HEK293 (cell line): ENCODE measurements around the gene TK1.
A peak's percentile ranks its signal among the peaks of the same experiment; 100 is the strongest.
"Not testable (repeated sequence)": the region's sequence is repeated elsewhere in the genome, so short reads cannot be mapped to it uniquely, and the experiment has no call there.

Source experiments
- CTCF ChIA-PET: fragments of 350-600 bp; formaldehyde crosslinking; extraction: SDS; loops from one replicate; lab custom pipeline; 2021; ENCODE audit warnings: antibody characterized with exemption; lab: Yijun Ruan, JAX
- POLR2A ChIA-PET: fragments of 300-600 bp; formaldehyde crosslinking; extraction: SDS; loops from one replicate; lab custom pipeline; 2020; ENCODE audit warnings: antibody characterized with exemption, inconsistent platforms; lab: Yijun Ruan, JAX
- H3K27ac ChIP-seq: fragments of 200-500 bp; sonication (Bioruptor generic); 2 replicates; pipeline ENCODE4 v1.5.1; 2014; ENCODE audit warnings: low read depth, low read length, control low read depth, inconsistent platforms; ENCODE audit errors: extremely low read depth
- H3K36me3 ChIP-seq, 2 experiments: fragments of 200-500 bp in 1 of 2; sonication (Bioruptor generic) in 1 of 2; 1 replicate in 1 of 2; 2 replicates in 1 of 2; pipeline ENCODE4 v1.5.1; 2014 to 2017; ENCODE audit warnings: inconsistent platforms in 2 of 2, low read length in 2 of 2; ENCODE audit not compliant: control insufficient read depth in 2 of 2, insufficient read depth in 1 of 2
- H3K4me1 ChIP-seq: fragments of 200-500 bp; sonication (Bioruptor generic); 2 replicates; pipeline ENCODE4 v1.5.1; 2014; ENCODE audit warnings: mild to moderate bottlenecking, low read length, inconsistent platforms; ENCODE audit not compliant: control insufficient read depth, insufficient read depth
- H3K4me3 ChIP-seq: 2 replicates; pipeline ENCODE4 v1.5.1; 2011; ENCODE audit warnings: low read depth, mild to moderate bottlenecking, control low read depth, low read length, moderate library complexity
- H3K9me3 ChIP-seq: fragments of 200-500 bp; sonication (Bioruptor generic); 2 replicates; pipeline ENCODE4 v1.5.1; 2014; ENCODE audit warnings: low read depth, low read length, inconsistent platforms; ENCODE audit not compliant: control insufficient read depth, insufficient read depth
- GLI4 ChIP-seq: fragments of 450-650 bp; formaldehyde crosslinking; IDR thresholded peaks from 2 replicates; pipeline ENCODE4 v1.5.1; 2016; ENCODE audit warnings: missing biosample characterization, missing genetic modification characterization
- HOXC10 ChIP-seq: sonication (generic); formaldehyde crosslinking; IDR thresholded peaks from 2 replicates; pipeline ENCODE4 v1.8.1; 2023; ENCODE audit warnings: mild to moderate bottlenecking, missing genetic modification reagents
- IKZF3 ChIP-seq: fragments of 450-650 bp; IDR thresholded peaks from 2 replicates; pipeline ENCODE4 v1.5.0; 2018; ENCODE audit warnings: missing biosample characterization, mild to moderate bottlenecking, missing genetic modification characterization, moderate library complexity
- KLF1 ChIP-seq: fragments of 450-650 bp; formaldehyde crosslinking; IDR thresholded peaks from 2 replicates; pipeline ENCODE4 v1.5.1; 2016; ENCODE audit warnings: missing biosample characterization, missing genetic modification characterization
- PRDM4 ChIP-seq: fragments of 450-650 bp; formaldehyde crosslinking; IDR thresholded peaks from 2 replicates; pipeline ENCODE4 v1.5.1; 2017; ENCODE audit warnings: missing biosample characterization, missing genetic modification characterization
- TSHZ1 ChIP-seq: fragments of 450-650 bp; formaldehyde crosslinking; IDR thresholded peaks from 2 replicates; pipeline ENCODE4 v1.5.1; 2016; ENCODE audit warnings: missing biosample characterization, missing genetic modification characterization, borderline replicate concordance
- ZNF169 ChIP-seq: fragments of 450-650 bp; formaldehyde crosslinking; IDR thresholded peaks from 2 replicates; pipeline ENCODE4 v1.5.1; 2016; ENCODE audit warnings: missing biosample characterization, missing genetic modification characterization
- ZNF184 ChIP-seq: fragments of 450-650 bp; IDR thresholded peaks from 2 replicates; pipeline ENCODE4 v1.5.1; 2018; ENCODE audit warnings: missing biosample characterization, mild to moderate bottlenecking, missing genetic modification characterization
- ZNF335 ChIP-seq: fragments of 450-650 bp; formaldehyde crosslinking; conservative IDR thresholded peaks from 2 replicates; pipeline ENCODE4 v1.5.1; 2016; ENCODE audit warnings: missing biosample characterization, missing genetic modification characterization
- ZNF449 ChIP-seq: fragments of 450-650 bp; formaldehyde crosslinking; IDR thresholded peaks from 2 replicates; pipeline ENCODE4 v1.5.1; 2017; ENCODE audit warnings: missing biosample characterization, mild to moderate bottlenecking, missing genetic modification characterization, moderate library complexity
- ZNF473 ChIP-seq: fragments of 450-650 bp; formaldehyde crosslinking; IDR thresholded peaks from 2 replicates; pipeline ENCODE4 v1.5.1; 2017; ENCODE audit warnings: missing biosample characterization, missing genetic modification characterization
- ZNF561 ChIP-seq: fragments of 450-650 bp; IDR thresholded peaks from 2 replicates; pipeline ENCODE4 v1.5.1; 2018; ENCODE audit warnings: missing biosample characterization, missing genetic modification characterization, borderline replicate concordance
- ZNF571 ChIP-seq: fragments of 450-650 bp; formaldehyde crosslinking; IDR thresholded peaks from 2 replicates; pipeline ENCODE4 v1.5.0; 2017; ENCODE audit warnings: missing biosample characterization, missing genetic modification characterization
- ZNF610 ChIP-seq: fragments of 450-650 bp; formaldehyde crosslinking; IDR thresholded peaks from 2 replicates; pipeline ENCODE4 v1.5.1; 2016; ENCODE audit warnings: missing biosample characterization, missing genetic modification characterization, borderline replicate concordance
- ZNF621 ChIP-seq: fragments of 450-650 bp; formaldehyde crosslinking; IDR thresholded peaks from 2 replicates; pipeline ENCODE4 v1.5.1; 2017; ENCODE audit warnings: missing biosample characterization, missing genetic modification characterization
- ZNF626 ChIP-seq: fragments of 450-650 bp; sonication (Bioruptor Pico); formaldehyde crosslinking; IDR thresholded peaks from 2 replicates; pipeline ENCODE4 v1.5.1; 2018; ENCODE audit warnings: missing biosample characterization, missing genetic modification characterization, inconsistent platforms
- ZNF830 ChIP-seq: fragments of 450-650 bp; IDR thresholded peaks from 2 replicates; pipeline ENCODE4 v1.5.0; 2018; ENCODE audit warnings: missing biosample characterization, missing genetic modification characterization, low read depth, mild to moderate bottlenecking, moderate library complexity

TK1 gene

GRCh38 chr17:78186692-78187595 lies at the start of gene TK1, which contains the start of gene AFMID (continued):
- peak; percentile 66; the same call in 1 of the 2 replicates for TF ChIP-seq ZNF561

GRCh38 chr17:78235885-78236284 lies 49.0 kb upstream of the TK1 start:
- Histone ChIP-seq H3K4me3 (no peak overlapping the region), H3K9me3 (no peaks in the 10 kb centered on the region)
- TF ChIP-seq ZNF335 (tag by site-specific recombination) (no peak), ZNF169 (tag by site-specific recombination) (no peak), ZNF626 (no peak), GLI4 (no peak), PRDM4 (tag by site-specific recombination) (no peak), HOXC10 (CRISPR knock-in tag) (no peak), ZNF449 (tag by site-specific recombination) (no peak), ZNF621 (tag by site-specific recombination) (no peak), KLF1 (tag by site-specific recombination) (no peak), ZNF473 (tag by site-specific recombination) (no peak), ZNF184 (tag by site-specific recombination) (no peak), ZNF830 (no peak), ZNF610 (tag by site-specific recombination) (no peak), TSHZ1 (tag by site-specific recombination) (no peak), IKZF3 (tag by site-specific recombination) (no peak), ZNF571 (tag by site-specific recombination) (no peak)
- TF ChIP-seq, all 188 proteins: peak for 0
- Histone ChIP-seq H3K27ac (no peak overlapping the region), H3K4me1 (no peaks in the 10 kb centered on the region), H3K36me3 (no peaks in the 10 kb centered on the region)
- ChIA-PET CTCF (interaction anchor here (8.6 kb wide), 1 partner anchor 14 kb away, joined by 60 read pairs; no protein-coding TSS in a partner anchor), POLR2A (no interaction called here)

- CTCF ChIA-PET, result interaction anchor here (1.0 to 8.6 kb wide), 2 partner anchors 15 to 25 kb away, joined by 4 to 60 read pairs; no protein-coding TSS in a partner anchor
- POLR2A ChIA-PET, result not testable (repeated sequence)
Measured at GRCh38 chr17:78235022-78235421, 48.2 kb upstream of the TK1 start.

More at GRCh38 chr17:78235022-78235421, 48.2 kb upstream of the TK1 start:
- not testable (repeated sequence) for H3K4me1 ChIP-seq, H3K27ac ChIP-seq, H3K9me3 ChIP-seq, H3K4me3 ChIP-seq, H3K36me3 ChIP-seq
